SU-DHL-6 (cell line): ENCODE data around the gene RGS17.

Experiments
- H2AFZ ChIP-seq: fragments of 200-600 bp; sonication (generic); 2 replicates; pipeline ENCODE4 v1.6.1; 2014; ENCODE audit warnings: low read depth, mild to moderate bottlenecking, moderate library complexity, mixed read lengths, antibody characterized with exemption, low read length; ENCODE audit not compliant: severe bottlenecking
- H3F3A ChIP-seq: fragments of 200-600 bp; shearing (Covaris generic); 2 replicates; pipeline ENCODE4 v1.6.0; 2016; ENCODE audit warnings: antibody characterized with exemption, mild to moderate bottlenecking; ENCODE audit not compliant: insufficient read depth
- H3K27ac ChIP-seq: fragments of 200-600 bp; sonication (generic); 2 replicates; pipeline ENCODE4 v1.5.1; 2016; ENCODE audit warnings: low read depth, mild to moderate bottlenecking, low read length, moderate library complexity, mixed read lengths
- H3K27me3 ChIP-seq: fragments of 200-600 bp; sonication (generic), shearing (Covaris generic); 2 replicates; pipeline ENCODE4 v1.6.0; 2014; ENCODE audit warnings: mild to moderate bottlenecking, low read length
- H3K36me3 ChIP-seq: fragments of 200-600 bp; sonication (generic); 2 replicates; pipeline ENCODE4 v1.6.1; 2014; ENCODE audit warnings: mild to moderate bottlenecking, low read length, mixed read lengths
- H3K4me2 ChIP-seq: fragments of 300-600, 200-600 bp; shearing (Covaris generic), sonication (generic); 2 replicates; pipeline ENCODE4 v1.6.0; 2014; ENCODE audit warnings: low read length, low read depth, mild to moderate bottlenecking; ENCODE audit not compliant: poor library complexity, severe bottlenecking
- H3K4me3 ChIP-seq: fragments of 200-600 bp; sonication (generic); 2 replicates; pipeline ENCODE4 v1.5.1; 2014; ENCODE audit warnings: antibody characterized with exemption, low read length, mild to moderate bottlenecking, mixed read lengths; ENCODE audit not compliant: insufficient read depth, poor library complexity, severe bottlenecking
- H3K79me2 ChIP-seq: fragments of 200-600 bp; sonication (generic); 2 replicates; pipeline ENCODE4 v1.6.1; 2014; ENCODE audit warnings: mild to moderate bottlenecking, low read length, moderate library complexity; ENCODE audit not compliant: insufficient read depth
- H3K9ac ChIP-seq: fragments of 200-600 bp; sonication (generic); 2 replicates; pipeline ENCODE4 v1.7.0; 2014; ENCODE audit warnings: mild to moderate bottlenecking, low read length
- H3K9me2 ChIP-seq: fragments of 200-600 bp; sonication (generic); replicated peaks from 2 replicates; pipeline ENCODE4 v1.6.1; 2014; ENCODE audit warnings: low read length; ENCODE audit not compliant: insufficient read depth
- H3K9me3 ChIP-seq: fragments of 200-600 bp; sonication (generic); 2 replicates; pipeline ENCODE4 v1.6.1; 2014; ENCODE audit warnings: low read length, mixed read lengths; ENCODE audit not compliant: insufficient read depth
- H4K20me1 ChIP-seq: fragments of 200-600 bp; sonication (generic); 2 replicates; pipeline ENCODE4 v1.6.1; 2014; ENCODE audit warnings: low read depth, mild to moderate bottlenecking, antibody characterized with exemption, low read length, moderate library complexity, mixed read lengths
- CTCF ChIP-seq: fragments of 200-600 bp; sonication (generic); IDR thresholded peaks from one replicate; pipeline ENCODE4 v1.5.1; 2017; ENCODE audit warnings: antibody characterized with exemption, mild to moderate bottlenecking, low read length, moderate library complexity; ENCODE audit not compliant: insufficient read depth, poor library complexity, severe bottlenecking
- EZH2phosphoT487 ChIP-seq: fragments of 200-600 bp; sonication (generic), shearing (Covaris generic); conservative IDR thresholded peaks from 2 replicates; pipeline ENCODE4 v1.6.1; 2018; ENCODE audit warnings: mild to moderate bottlenecking, antibody characterized with exemption, low read length, moderate library complexity, mixed read lengths

Gene RGS17

DNA sequence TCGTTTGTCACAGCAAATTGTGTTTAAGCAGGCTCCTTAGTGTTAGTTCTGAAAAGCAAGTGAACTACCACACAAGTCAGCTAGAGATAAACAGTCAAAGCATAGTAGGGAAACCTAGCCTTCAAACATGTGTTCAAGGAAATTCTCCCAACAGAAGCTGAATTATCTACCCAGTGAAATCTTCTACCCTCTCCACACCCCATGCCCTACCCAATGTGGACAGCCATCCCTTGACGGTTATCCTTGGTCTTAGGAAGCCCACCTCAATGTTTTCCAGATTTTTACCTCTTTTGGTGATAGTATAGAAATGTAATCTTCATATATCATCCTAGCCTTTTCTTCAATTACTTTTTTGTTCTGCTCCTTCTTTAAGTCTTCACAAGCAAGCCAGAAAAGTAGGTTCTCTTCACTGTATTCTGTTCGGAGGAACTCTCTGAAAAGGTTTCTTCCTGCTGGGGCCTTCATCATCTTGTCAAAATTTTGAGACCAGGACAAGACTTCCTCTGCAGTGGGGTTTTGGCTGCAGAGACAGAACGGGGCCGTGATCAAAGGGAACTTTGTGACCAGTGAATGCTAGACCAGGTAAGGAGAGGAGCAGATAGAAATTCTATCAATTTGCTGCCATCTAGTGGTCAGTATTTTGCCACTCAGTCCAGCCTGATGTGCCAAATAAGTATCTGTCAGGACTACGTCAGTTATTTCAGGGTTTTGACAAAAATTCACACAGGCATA lies 106.9 kb downstream of the RGS17 start:
- Histone ChIP-seq H3K4me2 (no peak overlapping the region), H3K9me3 (no peaks in the 10 kb centered on the region), H3K79me2 (no peaks in the 10 kb centered on the region), H3K27me3 (no peaks in the 10 kb centered on the region), H3K4me3 (no peak overlapping the region), H3K36me3 (no peaks in the 10 kb centered on the region), H2AFZ (no peak overlapping the region), H3F3A (no peaks in the 10 kb centered on the region), H4K20me1 (no peaks in the 10 kb centered on the region), H3K9ac (no peak overlapping the region), H3K27ac (no peak overlapping the region), H3K9me2 (no peaks in the 10 kb centered on the region)
- TF ChIP-seq CTCF (no peak), EZH2phosphoT487 (no peak)

DNA sequence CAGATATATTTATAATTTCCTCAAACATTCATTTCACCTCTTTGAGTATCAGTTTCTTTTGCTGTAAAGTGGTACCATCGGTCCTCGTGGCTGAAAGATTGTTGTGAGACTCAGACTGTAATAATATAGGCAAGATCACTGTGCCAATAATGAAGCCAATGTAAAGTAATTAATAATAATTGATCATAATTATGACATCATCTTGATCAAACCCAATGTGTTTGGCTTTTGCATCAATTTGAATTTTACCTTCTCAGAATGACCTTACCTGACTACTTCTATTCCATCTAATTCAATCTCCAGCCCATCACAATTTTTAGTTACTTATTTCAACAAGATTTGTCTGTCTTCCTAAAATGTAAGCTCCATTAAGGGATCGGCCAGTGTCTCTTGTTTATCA lies 112.7 kb downstream of the RGS17 start:
- no peaks in the 10 kb centered on the region for H4K20me1 ChIP-seq
- no peak overlapping the region for H2AFZ ChIP-seq
- no peak overlapping the region for H3K4me3 ChIP-seq
- H3K9me2 ChIP-seq = no peaks in the 10 kb centered on the region
- H3K9me3 ChIP-seq = no peaks in the 10 kb centered on the region
- H3K9ac ChIP-seq = no peak overlapping the region
- no peaks in the 10 kb centered on the region for H3F3A ChIP-seq
- H3K79me2 ChIP-seq = no peaks in the 10 kb centered on the region
- no peak overlapping the region for H3K27ac ChIP-seq
- no peak for TF ChIP-seq CTCF
- TF ChIP-seq EZH2phosphoT487 = no peak
- no peaks in the 10 kb centered on the region for H3K36me3 ChIP-seq
- H3K4me2 ChIP-seq = no peak overlapping the region
- H3K27me3 ChIP-seq = no peaks in the 10 kb centered on the region

- Histone ChIP-seq H3K27ac (no peak overlapping the region), H3K9me2 (no peaks in the 10 kb centered on the region)
Measured at GRCh38 chr6:153016846-153017245, 114.2 kb downstream of the RGS17 start.

More at GRCh38 chr6:153016846-153017245, 114.2 kb downstream of the RGS17 start:
- no peak overlapping the region for H2AFZ ChIP-seq
- no peak overlapping the region for H3K9ac ChIP-seq
- no peaks in the 10 kb centered on the region for H3K9me3 ChIP-seq
- no peak overlapping the region for H3K4me2 ChIP-seq
- no peak overlapping the region for H3K4me3 ChIP-seq
- no peaks in the 10 kb centered on the region for H3K79me2 ChIP-seq
- H4K20me1 ChIP-seq = no peaks in the 10 kb centered on the region
- TF ChIP-seq CTCF (no peak), EZH2phosphoT487 (no peak)
- no peaks in the 10 kb centered on the region for H3K27me3 ChIP-seq
- no peaks in the 10 kb centered on the region for H3K36me3 ChIP-seq
- H3F3A ChIP-seq = no peaks in the 10 kb centered on the region
